Measurements from ENCODE around the gene SNX27. TPM values are rescaled to one million over a fixed set of nuclear protein-coding genes. Genes with fewer than 3 reads are reported as not detected.

SNX27 gene
- total and polyA plus RNA-seq, 10 of the 15 experiments (the other 5 are each of a cell fraction or from before 2014, with no cell fraction given) = 3.8 to 21.8 (median 12.5) TPM

- no peaks in the 10 kb centered on the region for H3K4me1 ChIP-seq (ENCODE audit: control insufficient read depth, insufficient read depth, low read length)
- H2AFZ ChIP-seq (ENCODE audit: control insufficient read depth, low read depth, low read length) = no peak overlapping the region
- in situ Hi-C loops (cut with MboI) (no loop called here), intact Hi-C loops (cut with micrococcal nuclease; ENCODE audit: unreplicated experiment) (no loop called here)
- RAD21 ChIA-PET (ENCODE audit: unreplicated experiment) = interaction anchor here (0.6 kb wide), 1 partner anchor 8 kb away, joined by 3 read pairs; no protein-coding TSS in a partner anchor
- H3K9ac ChIP-seq (ENCODE audit: control insufficient read depth, insufficient read depth, low read length) = no peak overlapping the region
- BruUV-seq (replicated peaks) = no TSS peak
- ATAC-seq (no peak), FAIRE-seq (no peak), DNase-seq (ENCODE audit: low read depth, low spot score) (no peak)
- no peaks in the 10 kb centered on the region for H3K9me3 ChIP-seq (replicated peaks; ENCODE audit: control insufficient read depth, insufficient read depth, low read length)
- H3K4me2 ChIP-seq (ENCODE audit: control insufficient read depth, insufficient read depth) = no peak overlapping the region
- H3K27ac ChIP-seq (ENCODE audit: control insufficient read depth, insufficient read depth) = no peak overlapping the region
- WGBS (ENCODE audit: insufficient coverage, insufficient replicate concordance, low lambda C conversion rate, missing lambda C conversion rate) = 13% methylated on average over 2 of the region's 2 CpGs
- no peak overlapping the region for H3K4me3 ChIP-seq
- TF ChIP-seq ZNF687 (IDR thresholded peaks at IDR 0.05) (no peak), ASH2L (IDR thresholded peaks at IDR 0.05; ENCODE audit: borderline replicate concordance, low read depth) (no peak), SMARCA5 (IDR thresholded peaks at IDR 0.05) (no peak), SUZ12 (IDR thresholded peaks at IDR 0.05; ENCODE audit: unreplicated experiment) (no peak), NFIC (IDR thresholded peaks at IDR 0.05; ENCODE audit: low read depth, low read length) (no peak), PML (IDR thresholded peaks at IDR 0.05; ENCODE audit: low read length) (no peak)
- H3K36me3 ChIP-seq (ENCODE audit: control insufficient read depth in 2 of 2, insufficient read depth in 2 of 2, low read length in 1 of 2) = no peaks in the 10 kb centered on the region
- no peaks in the 10 kb centered on the region for H3K79me2 ChIP-seq (ENCODE audit: control insufficient read depth, insufficient read depth, low read length)
- H3K27me3 ChIP-seq (replicated peaks in 1 of 2; ENCODE audit: control insufficient read depth in 2 of 2, insufficient read depth in 2 of 2, low read length in 1 of 2) = no peaks in the 10 kb centered on the region
- POLR2A ChIA-PET = interaction anchor here (0.6 kb wide), 1 partner anchor 24 kb away, joined by 6 read pairs; no protein-coding TSS in a partner anchor
- SMC1A ChIA-PET (ENCODE audit: uncharacterized antibody, unreplicated experiment) = interaction anchor here (0.8 to 1.4 kb wide), 2 partner anchors 16 to 17 kb away, joined by 3 read pairs; no protein-coding TSS in a partner anchor
- no peaks in the 10 kb centered on the region for H4K20me1 ChIP-seq (ENCODE audit: control insufficient read depth, insufficient read depth)
- CTCF ChIA-PET = interaction anchor here (3.2 kb wide), 1 partner anchor 11 kb away, joined by 21 read pairs; no protein-coding TSS in a partner anchor
Observed at GRCh38 chr1:151604291-151604690, 7.6 kb upstream of the SNX27 start.
